Stimulated activated CD4-positive, alpha-beta T cell treated with anti-CD3 and anti-CD28 coated beads, Interleukin-12 subunit alpha, Interleukin-12 subunit beta, amount 100 ng/mL, for 4 hours (primary cell): ENCODE measurements around the gene SGTB.
A peak's percentile ranks its signal among the peaks of the same experiment; 100 is the strongest.
"Not testable (repeated sequence)": the region's sequence is repeated elsewhere in the genome, so short reads cannot be mapped to it uniquely, and the experiment has no call there.

Source experiments
- DNase-seq: peaks from one replicate; pipeline ENCODE4 v3.0.0-alpha.2; 2020

Gene SGTB

GRCh38 chr5:65663804-65664521 lies 57.9 kb downstream of the SGTB start:
- DNase-seq, result no peak

- no peak for DNase-seq
Measured at GRCh38 chr5:65654713-65655112, 67.2 kb downstream of the SGTB start.

DNA sequence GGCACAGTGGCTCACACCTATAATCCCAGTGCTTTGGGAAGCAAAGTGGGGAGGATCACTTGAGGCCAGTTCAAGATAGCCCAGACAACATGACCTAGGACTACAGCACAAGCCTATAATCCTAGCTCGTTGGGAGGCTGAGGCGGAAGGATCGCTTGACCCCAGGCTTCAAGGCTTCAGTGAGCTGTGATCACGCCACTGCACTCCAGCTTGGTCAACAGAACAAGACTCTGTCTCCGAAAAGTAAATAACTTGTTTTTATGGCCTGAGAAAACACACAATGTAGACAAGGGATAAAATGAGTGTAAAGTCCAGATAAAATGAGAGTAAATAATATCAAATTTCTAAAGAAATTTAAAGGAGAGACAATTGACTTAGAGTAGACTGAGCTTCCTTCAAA lies 70.8 kb downstream of the SGTB start:
- DNase-seq, result no peak

DNA sequence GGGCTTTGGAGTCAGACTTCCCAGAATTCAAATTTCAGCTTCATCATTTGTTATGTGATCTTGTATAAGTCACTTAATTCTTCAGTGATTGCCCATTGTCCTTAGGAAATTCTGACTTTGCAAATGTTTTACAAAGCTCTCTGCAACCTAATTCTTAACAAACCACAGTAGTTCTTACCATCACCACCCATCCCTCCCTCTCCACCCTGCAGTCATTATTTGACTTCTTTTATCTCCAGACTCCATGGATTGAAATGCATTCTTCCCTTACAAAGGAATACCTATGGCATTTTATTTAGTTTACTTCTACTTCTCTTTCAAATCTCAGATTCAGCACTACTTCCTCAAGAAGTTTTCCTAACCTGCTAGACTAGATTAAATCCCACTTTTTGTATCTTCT lies 74.0 kb downstream of the SGTB start:
- no peak for DNase-seq

DNA sequence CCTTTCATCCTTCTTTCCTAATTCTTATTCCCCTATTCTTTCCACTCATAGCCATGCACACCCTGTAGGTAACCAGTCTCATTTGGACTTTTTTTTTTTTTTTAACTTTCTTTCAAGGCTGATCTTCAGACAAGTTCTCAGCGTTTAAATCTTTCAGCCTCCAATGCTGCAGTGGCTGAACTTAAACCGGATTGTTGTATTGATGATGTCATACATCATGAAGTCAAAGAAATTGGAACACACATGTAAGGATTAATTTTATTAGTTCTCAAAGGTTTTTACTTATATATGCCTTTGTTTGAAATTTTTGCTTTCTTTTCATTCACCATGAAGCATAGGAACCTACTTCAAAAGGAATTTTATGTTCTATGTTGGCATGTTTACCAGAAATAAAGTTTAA lies 75.0 kb downstream of the SGTB start:
- DNase-seq, result no peak

DNA sequence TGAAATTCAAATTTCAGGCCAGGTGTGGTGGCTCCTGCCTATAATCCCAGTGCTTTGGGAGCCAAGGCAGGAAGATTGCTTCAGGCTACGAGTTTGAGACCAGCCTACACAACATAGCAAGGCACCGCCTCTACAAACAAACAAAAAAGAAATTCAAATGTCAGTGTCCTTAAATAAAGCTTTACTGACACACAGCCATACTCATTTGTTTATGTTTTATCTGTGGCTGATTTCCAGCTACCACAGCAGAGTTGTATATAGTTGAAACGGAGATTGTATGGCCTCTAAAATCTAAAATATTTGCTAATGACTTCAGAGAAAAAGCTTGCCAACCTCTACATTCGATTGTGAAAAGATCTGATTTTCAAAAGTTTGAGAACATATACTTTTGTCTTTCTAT lies 81.7 kb downstream of the SGTB start:
- DNase-seq, result no peak

DNA sequence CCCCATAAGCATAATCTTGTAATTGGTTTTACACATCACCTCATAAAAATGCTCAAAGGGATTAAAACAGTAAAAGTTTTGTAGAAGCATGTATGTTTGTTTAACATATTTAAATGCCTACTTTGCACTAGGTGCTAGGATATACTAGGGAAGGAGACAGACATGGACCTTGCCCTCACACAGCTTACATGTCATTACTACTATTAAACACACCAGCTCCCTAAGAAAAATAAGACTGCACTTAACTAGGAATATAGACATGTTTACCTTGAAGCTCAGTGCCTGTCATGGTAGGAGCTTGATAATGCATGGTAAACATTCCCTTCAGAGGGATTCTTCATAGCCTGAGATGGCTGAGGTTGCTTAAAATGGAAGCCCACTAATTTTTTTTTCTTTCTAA lies 90.9 kb downstream of the SGTB start:
- no peak for DNase-seq

DNA sequence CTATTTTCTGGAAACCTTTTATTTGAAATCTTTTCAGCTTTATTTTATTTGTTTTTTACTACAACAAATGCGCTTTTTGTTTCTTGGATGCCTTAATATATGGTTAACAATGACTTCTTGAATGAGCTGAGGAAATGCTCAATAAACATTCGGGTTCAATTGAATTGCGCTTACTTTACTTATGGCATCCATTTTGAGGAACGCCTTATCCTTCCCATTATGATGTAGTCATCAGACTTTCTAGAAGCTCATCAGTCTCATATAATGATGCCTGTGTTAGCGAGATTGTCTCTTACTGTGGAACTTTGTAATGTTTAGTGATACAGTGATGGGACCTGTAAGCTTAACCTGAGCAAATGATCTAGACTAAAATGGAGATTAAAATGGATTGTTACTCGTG lies 96.2 kb downstream of the SGTB start:
- no peak for DNase-seq

GRCh38 chr5:65624571-65625555 lies 97.0 kb downstream of the SGTB start, which contains the start of the genes SHLD3 and TRAPPC13:
Gene SHLD3 (plus strand): TSS chr5:65625027. CDS start chr5:65629588, 4,561 bp downstream.
Gene TRAPPC13 (plus strand): TSS chr5:65625027. CDS start chr5:65625061, 34 bp downstream.
- DNase-seq, result peak; percentile 64

- peak; percentile 84 for DNase-seq
Measured at GRCh38 chr5:65624025-65624570, 97.8 kb downstream of the SGTB start, which contains the start of gene TRIM23. Gene TRIM23 (minus strand): TSS chr5:65624333. CDS start chr5:65624274, 59 bp downstream.

GRCh38 chr5:65623482-65623881 lies 98.4 kb downstream of the SGTB start:
- DNase-seq, result no peak

DNA sequence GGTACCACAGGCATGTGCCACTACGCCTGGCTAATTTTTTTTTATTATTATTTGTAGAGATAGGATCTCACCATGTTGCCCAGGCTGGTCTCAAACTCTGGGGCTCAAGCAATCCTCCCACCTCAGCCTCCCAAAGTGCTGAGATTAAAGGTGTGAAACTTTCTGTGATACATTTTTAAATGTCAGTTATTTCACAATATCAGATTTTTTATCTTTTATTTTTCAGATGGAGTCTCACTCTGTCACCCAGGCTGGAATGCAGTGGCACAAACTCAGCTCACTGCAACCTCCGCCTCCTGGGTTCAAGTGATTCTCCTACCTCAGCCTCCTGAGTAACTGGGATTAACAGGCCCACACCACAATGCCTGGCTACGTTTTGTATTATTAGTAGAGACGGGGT lies 99.9 kb downstream of the SGTB start:
- DNase-seq, result not testable (repeated sequence)

- DNase-seq, result no peak
Measured at GRCh38 chr5:65620021-65620420, 101.9 kb downstream of the SGTB start.
